Measurements from ENCODE around the gene SV2C.

DNA sequence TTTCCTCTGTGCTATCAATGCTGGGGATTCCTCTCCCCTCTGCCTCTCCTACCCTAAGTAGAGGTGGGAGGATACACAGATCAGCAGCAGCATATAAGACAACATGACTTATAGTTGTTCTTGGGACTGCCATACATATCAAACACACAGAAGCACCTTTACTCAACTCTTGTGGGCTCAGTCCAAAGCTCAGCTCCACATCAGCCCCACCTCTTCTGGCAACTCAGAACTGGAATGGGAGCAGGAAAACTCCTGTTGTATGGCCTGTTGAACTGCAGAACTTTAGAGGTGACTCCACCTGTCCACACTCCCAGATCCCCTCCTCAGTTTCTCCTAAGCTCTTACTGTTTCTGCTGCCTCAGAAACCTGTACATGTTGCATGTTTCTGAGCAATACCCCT lies 127.8 kb downstream of the SV2C start:
- TF ChIP-seq, protein P1, sequence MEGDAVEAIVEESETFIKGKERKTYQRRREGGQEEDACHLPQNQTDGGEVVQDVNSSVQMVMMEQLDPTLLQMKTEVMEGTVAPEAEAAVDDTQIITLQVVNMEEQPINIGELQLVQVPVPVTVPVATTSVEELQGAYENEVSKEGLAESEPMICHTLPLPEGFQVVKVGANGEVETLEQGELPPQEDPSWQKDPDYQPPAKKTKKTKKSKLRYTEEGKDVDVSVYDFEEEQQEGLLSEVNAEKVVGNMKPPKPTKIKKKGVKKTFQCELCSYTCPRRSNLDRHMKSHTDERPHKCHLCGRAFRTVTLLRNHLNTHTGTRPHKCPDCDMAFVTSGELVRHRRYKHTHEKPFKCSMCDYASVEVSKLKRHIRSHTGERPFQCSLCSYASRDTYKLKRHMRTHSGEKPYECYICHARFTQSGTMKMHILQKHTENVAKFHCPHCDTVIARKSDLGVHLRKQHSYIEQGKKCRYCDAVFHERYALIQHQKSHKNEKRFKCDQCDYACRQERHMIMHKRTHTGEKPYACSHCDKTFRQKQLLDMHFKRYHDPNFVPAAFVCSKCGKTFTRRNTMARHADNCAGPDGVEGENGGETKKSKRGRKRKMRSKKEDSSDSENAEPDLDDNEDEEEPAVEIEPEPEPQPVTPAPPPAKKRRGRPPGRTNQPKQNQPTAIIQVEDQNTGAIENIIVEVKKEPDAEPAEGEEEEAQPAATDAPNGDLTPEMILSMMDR (IDR thresholded peaks at IDR 0.05) = no peak
- TF ChIP-seq POLR2A (IDR thresholded peaks at IDR 0.05) = no peak
